GM12874 (cell line): Measurements from ENCODE around the gene EFCC1.

Experiments
- TF ChIP-seq, protein P1 (sequence below): IDR thresholded peaks from 2 replicates; pipeline ENCODE4 v1.5.1; 2011; ENCODE audit warnings: low read depth, mild to moderate bottlenecking, control low read depth, low read length, moderate library complexity; ENCODE audit not compliant: insufficient read depth

EFCC1 gene

DNA sequence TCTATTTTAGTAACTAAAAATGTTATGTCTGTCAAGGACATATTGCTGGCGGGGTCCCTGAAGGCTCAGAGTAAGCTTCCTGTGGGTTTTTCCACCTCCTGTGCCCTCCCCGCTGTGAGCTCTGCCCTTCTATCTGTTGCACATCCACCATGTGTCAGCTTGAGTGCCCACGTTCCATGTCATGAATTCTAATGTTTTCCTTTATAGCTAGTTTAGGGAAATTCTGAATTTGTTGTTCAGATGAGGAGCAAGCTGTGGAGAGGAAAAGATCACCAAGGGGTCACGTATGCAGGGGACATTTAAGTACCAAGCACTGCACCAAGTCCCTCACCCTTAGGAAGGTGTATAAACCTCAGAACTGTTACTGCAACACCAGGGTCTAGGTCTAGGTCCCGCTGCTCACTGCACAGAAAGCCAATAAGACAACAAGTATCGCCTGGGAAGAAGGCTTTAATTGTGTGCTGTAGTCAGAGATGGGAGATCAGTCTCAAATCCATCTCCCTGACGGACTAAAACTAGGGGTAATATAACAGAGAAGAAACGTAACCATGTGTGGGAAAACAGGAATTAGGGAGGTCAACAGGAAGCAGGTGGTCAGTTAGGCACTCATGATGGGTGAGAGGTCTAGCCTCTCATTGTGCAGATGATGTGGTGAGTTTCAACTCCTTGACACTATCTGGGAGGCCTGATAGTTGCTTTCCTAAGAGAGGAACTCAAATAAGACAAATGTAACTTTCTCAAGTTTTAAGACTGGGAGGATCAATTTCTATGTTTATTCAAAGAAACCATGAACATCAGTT lies 69.2 kb downstream of the EFCC1 start:
- TF ChIP-seq, protein P1, sequence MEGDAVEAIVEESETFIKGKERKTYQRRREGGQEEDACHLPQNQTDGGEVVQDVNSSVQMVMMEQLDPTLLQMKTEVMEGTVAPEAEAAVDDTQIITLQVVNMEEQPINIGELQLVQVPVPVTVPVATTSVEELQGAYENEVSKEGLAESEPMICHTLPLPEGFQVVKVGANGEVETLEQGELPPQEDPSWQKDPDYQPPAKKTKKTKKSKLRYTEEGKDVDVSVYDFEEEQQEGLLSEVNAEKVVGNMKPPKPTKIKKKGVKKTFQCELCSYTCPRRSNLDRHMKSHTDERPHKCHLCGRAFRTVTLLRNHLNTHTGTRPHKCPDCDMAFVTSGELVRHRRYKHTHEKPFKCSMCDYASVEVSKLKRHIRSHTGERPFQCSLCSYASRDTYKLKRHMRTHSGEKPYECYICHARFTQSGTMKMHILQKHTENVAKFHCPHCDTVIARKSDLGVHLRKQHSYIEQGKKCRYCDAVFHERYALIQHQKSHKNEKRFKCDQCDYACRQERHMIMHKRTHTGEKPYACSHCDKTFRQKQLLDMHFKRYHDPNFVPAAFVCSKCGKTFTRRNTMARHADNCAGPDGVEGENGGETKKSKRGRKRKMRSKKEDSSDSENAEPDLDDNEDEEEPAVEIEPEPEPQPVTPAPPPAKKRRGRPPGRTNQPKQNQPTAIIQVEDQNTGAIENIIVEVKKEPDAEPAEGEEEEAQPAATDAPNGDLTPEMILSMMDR: no peak

DNA sequence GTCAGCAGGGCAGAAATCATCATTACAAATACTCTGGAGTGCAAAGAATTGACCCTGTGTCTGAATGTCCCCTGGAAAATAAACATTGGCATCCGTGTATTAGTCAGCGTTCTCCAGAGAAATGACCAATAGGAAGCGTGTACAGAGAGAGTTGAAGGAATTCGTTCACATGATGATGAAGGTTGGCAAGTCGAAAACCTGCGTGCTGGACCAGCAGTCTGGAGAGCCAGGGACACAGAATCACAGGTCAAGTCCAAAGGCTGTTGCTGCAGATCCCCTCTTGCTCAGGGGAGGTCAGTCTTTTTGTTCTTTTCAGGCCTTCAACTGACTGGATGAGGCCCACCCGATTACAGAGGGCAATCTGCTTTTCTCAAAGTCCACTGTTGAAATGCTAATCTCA lies 76.1 kb downstream of the EFCC1 start:
- TF ChIP-seq, protein P1: no peak

DNA sequence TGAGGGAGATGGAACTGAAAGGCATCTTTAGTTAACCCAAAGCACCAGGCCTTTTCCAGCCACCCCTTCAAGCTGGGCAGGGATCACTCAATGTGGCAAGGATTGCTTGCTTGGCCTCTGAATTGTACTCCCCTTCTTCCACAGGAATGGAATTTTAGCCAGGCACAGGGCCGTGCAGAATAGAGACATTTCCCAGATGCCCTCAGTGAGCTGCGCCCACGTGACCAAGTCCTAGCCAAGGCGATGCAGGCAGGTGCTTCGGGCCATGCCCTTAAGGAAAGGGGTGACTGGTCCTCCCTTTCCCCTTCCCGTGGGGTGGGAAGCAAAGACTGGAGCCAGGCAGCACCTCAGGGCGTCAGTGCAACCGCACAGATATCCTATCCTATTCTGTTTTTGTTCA lies 77.4 kb downstream of the EFCC1 start:
- TF ChIP-seq, protein P1: no peak

DNA sequence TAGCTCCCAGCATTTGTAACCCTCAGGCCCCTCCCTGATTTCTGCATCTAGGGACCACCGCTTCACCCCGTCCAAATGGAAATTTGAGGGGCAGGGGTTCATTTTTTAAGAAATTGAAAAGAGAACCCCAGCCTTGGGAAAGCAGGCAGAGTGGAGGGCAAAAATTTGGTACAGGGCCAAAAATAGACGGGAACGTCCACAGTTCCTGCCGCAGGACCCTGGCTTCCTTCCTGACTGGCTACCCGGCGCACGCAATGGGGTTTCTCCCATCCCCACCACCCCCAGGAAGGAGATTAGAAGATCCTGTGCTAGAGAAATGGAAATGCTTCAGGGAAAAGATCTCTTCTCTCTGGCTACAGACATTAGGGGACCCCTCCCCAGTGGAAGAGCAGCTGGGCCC lies 80.4 kb downstream of the EFCC1 start:
- TF ChIP-seq, protein P1: no peak

DNA sequence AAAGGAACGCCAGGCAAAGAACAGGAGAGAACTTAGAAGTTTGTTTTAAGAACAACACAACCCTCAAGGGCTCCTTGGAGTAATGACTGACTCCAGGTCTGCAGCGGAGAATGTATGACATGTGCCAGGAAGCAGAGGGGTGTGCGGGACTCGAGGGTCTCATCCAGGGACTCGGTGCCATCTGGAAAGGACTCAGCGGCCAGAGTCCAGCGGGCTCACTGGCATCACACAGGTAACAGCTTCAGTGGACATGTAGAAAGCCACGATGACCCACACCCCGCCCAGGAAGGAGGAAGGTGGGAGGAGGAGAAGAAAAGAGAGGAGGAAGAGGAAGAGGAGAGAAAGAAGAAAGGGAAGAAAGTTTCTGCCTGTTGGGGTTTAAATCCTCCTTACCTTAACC lies 80.9 kb downstream of the EFCC1 start:
- TF ChIP-seq, protein P1: no peak

DNA sequence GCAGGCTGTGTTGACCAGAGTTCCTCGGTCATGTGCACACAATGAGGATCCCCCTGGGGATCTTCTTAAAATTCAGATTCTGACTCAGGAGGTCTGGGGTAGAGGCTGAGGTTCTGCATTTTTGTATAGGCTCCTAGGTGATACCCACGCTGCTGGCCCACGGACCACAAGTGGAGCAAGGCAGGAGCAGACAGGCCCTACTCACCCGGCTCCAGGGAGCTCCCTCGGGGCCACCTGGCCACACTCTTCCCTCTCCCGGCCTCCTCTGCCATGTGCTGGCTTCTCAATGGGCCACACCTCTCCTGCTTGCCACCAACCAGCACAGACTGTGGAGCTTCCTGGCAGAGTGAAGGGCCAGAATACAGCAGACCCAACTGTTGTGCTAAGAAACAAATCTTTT lies 83.4 kb downstream of the EFCC1 start:
- TF ChIP-seq, protein P1: no peak

DNA sequence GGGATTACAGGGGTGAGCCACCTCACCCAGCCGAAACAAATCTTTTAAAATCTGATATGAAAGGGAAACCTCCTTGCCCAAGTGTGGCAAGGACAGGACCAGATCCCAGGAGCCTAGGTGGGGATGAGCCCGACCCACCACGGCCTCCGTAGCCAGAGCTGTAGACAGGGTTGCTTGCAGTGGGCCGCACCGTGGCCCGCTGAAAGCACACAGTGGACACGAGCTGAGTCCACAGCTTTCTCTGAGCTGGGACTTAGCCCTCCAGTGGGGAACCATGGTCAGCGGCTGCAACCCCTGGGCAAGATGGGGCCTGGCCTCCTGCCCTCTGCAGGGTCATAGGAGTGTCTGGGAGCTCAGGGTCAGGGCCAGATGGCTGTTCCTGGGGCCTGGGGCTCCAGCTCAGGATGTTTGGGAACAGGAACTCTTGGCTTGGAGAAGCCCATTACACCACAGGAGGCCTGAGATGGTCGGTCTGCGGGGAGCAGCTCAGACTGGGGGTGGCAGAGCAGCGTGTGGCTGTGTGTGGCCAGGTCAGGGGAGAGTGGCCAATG lies 84.1 kb downstream of the EFCC1 start:
- TF ChIP-seq, protein P1: no peak
